ENCODE results near the gene NUB1.

Gene NUB1

GRCh38 chr7:151399906-151400305 lies 58.3 kb downstream of the NUB1 start:
- no peak for TF ChIP-seq CTCF (IDR thresholded peaks at IDR 0.05; ENCODE audit: control insufficient read depth, insufficient read depth, low read depth, low read length, missing control alignments)
- no peak for DNase-seq (ENCODE audit: low read depth)
- no peak overlapping the region for H3K4me3 ChIP-seq (ENCODE audit: control insufficient read depth, low read depth, low read length)

DNA sequence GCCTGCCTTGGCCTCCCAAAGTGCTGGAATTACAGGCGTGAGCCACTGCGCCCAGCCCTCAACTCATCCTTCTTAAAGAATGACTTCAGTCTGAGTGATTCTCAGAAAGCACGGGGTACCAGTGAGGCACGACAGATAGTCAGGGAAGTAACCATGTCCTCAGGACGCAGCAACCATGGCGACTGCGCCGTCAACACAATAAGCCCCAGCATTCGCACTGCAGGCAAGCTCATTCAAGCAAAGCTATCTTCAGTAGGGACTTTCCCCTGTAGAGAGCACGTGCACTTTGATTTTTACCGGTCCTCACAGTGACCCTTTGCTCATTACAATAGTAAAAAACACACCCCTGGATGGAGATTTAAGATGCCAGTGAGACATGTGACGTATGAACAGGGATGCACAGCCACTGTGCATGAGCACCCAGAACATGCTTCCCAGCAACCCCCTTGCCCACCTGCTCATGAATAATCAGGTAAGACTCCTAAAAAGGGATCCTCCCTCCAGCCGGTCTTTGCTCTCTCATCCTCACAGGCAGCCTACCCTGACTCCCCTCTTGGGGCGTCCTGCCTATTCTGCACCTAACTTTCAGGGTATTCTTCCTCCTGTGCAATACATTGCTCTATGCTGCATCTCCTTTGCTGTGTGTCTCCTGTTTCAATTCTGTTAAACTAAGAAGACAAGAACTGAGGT lies 59.2 kb downstream of the NUB1 start:
- no peak overlapping the region for H3K4me3 ChIP-seq (ENCODE audit: control insufficient read depth, low read depth, low read length)
- DNase-seq (ENCODE audit: low read depth): no peak
- no peak for TF ChIP-seq CTCF (IDR thresholded peaks at IDR 0.05; ENCODE audit: control insufficient read depth, insufficient read depth, low read depth, low read length, missing control alignments)

GRCh38 chr7:151402029-151402835 lies 60.6 kb downstream of the NUB1 start:
- no peak for DNase-seq (ENCODE audit: low read depth)
- no peak for TF ChIP-seq CTCF (IDR thresholded peaks at IDR 0.05; ENCODE audit: control insufficient read depth, insufficient read depth, low read depth, low read length, missing control alignments)
- H3K4me3 ChIP-seq (ENCODE audit: control insufficient read depth, low read depth, low read length): no peak overlapping the region

GRCh38 chr7:151403764-151404163 lies 62.2 kb downstream of the NUB1 start:
- DNase-seq (ENCODE audit: low read depth): no peak
- no peak for TF ChIP-seq CTCF (IDR thresholded peaks at IDR 0.05; ENCODE audit: control insufficient read depth, insufficient read depth, low read depth, low read length, missing control alignments)
- H3K4me3 ChIP-seq (ENCODE audit: control insufficient read depth, low read depth, low read length): no peak overlapping the region

DNA sequence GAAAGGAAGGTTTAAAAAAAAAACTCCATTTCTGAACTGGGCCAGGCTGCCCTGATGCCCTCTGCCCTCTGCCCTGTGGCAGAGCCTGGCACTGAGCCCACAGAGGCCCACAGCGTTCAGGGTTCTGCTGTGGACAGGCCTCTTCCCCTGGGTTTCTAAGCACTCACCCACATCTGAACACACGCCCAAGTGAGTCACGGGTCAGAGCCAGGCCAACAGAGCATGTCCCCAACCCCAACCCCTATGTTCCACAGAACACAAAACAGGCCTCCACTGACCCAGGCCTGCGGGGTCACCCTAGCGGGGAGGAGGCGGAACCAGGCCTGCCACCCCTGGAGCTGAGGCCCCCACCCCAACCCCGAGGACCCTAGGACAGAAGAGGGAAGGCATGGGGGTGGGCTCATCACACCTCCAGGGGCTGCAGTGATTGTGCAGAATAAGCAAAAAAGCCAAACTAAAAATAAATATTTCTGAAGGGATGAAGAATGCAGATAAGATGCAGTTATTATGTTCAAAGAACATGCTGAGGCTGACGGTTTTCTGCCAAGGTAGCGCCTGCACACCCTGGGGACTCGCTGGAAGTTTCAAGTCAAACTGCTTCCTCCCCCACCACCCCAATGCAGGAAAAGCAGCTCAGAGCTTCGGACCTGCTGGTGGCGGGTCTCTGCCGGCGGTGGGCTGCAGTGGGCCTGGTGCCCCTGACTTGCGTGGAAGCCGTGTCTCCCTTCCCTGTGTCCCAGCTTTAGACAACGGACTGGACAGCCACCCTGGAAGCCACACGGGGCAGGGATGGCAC lies 62.8 kb downstream of the NUB1 start:
- no peak overlapping the region for H3K4me3 ChIP-seq (ENCODE audit: control insufficient read depth, low read depth, low read length)
- TF ChIP-seq CTCF (IDR thresholded peaks at IDR 0.05; ENCODE audit: control insufficient read depth, insufficient read depth, low read depth, low read length, missing control alignments): no peak
- no peak for DNase-seq (ENCODE audit: low read depth)

GRCh38 chr7:151405056-151405455 lies 63.4 kb downstream of the NUB1 start:
- TF ChIP-seq CTCF (IDR thresholded peaks at IDR 0.05; ENCODE audit: control insufficient read depth, insufficient read depth, low read depth, low read length, missing control alignments): no peak
- DNase-seq (ENCODE audit: low read depth): no peak

More at GRCh38 chr7:151405056-151405455, 63.4 kb downstream of the NUB1 start:
- no peak overlapping the region for H3K4me3 ChIP-seq (ENCODE audit: control insufficient read depth, low read depth, low read length)

Data from AG09309 (cell line).